ENCODE measurements around the gene PLEKHH3. TPM values are rescaled to one million over a fixed set of nuclear protein-coding genes. Genes with fewer than 3 reads are reported as not detected.

PLEKHH3 gene
- 0.77 and 1.1 TPM in 2 replicates for total RNA-seq

- intact Hi-C loops (cut with micrococcal nuclease): loop anchor here (1.0 to 5.0 kb wide), 6 partner anchors 18 to 484 kb away; partner anchors contain the start of genes EZH1, GHDC, NAGLU and RETREG3
- DNase-seq: no peak
- H3K4me1 Mint-ChIP-seq: peaks cover 41% of the 10 kb centered on the region
Measured at GRCh38 chr17:42676424-42677011, at the start of gene PLEKHH3. Gene PLEKHH3 (minus strand): TSS chr17:42676994. CDS start chr17:42676563, 431 bp downstream.

DNA sequence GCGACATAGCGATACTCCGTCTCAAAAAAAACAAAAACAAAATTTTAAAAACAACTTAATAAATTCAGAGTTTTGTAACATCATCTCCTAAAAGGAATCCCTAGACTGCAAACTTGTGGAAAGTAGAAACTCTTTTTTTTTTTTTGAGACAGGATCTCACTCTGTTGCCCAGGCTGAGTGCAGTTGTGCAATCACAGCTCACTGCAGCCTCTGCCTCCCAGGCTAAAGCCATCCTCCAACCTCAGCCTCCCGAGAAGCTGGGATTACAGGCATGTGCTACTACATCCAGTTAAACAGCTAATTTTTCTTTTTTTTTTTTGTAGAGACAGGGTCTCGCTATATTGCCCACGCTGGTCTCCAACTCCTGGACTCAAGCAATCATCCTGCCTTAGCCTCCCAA is 48.3 kb upstream of the PLEKHH3 start:
- H3K4me1 Mint-ChIP-seq: no peaks in the 10 kb centered on the region
- H3K4me3 Mint-ChIP-seq: no peak overlapping the region
- intact Hi-C loops (cut with micrococcal nuclease): loop anchor here (10.0 kb wide), 2 partner anchors 100 to 210 kb away; partner anchors contain the start of gene BECN1
- H3K27ac Mint-ChIP-seq: no peak overlapping the region
- H3K27me3 Mint-ChIP-seq: no peaks in the 10 kb centered on the region
- no peak for DNase-seq
- no peaks in the 10 kb centered on the region for H3K9me3 Mint-ChIP-seq
- H3K36me3 Mint-ChIP-seq (ENCODE audit: low read depth): peaks cover 41% of the 10 kb centered on the region

More at GRCh38 chr17:42676424-42677011, at the start of gene PLEKHH3:
- Mint-ChIP-seq H3K36me3 (ENCODE audit: low read depth) (no peaks in the 10 kb centered on the region), H3K4me3 (peak within 1 kb of the TSS; percentile 81), H3K27me3 (peaks cover 38% of the 10 kb centered on the region), H3K9me3 (no peaks in the 10 kb centered on the region), H3K27ac (peak within 1 kb of the TSS; percentile 79)

DNA sequence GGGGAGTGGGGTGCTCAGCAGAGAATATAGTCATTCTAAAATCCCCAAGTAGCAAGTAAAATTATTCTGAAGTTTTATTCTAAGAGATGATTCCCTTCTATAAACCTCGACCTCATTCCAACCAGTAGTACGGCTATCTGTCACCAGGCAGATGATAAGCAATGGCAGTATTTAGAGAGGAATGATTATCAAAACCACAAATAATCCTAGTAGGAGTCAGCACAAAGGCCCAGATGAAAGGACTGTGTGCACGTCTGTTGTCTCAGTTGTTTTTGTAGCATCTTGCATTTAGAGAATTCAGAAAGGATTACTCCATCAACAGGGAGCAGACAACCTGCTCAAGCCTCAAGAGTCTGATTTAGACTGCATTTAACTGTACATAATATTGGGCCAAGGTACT is 46.8 kb upstream of the PLEKHH3 start:
- DNase-seq: no peak
- no peaks in the 10 kb centered on the region for H3K4me1 Mint-ChIP-seq
- no peak overlapping the region for H3K4me3 Mint-ChIP-seq
- H3K9me3 Mint-ChIP-seq: no peaks in the 10 kb centered on the region
- peaks cover 43% of the 10 kb centered on the region for H3K36me3 Mint-ChIP-seq (ENCODE audit: low read depth)
- no peak overlapping the region for H3K27ac Mint-ChIP-seq
- no peaks in the 10 kb centered on the region for H3K27me3 Mint-ChIP-seq
- intact Hi-C loops (cut with micrococcal nuclease): loop anchor here (10.0 kb wide), 2 partner anchors 101 to 211 kb away; partner anchors contain the start of gene BECN1

DNA sequence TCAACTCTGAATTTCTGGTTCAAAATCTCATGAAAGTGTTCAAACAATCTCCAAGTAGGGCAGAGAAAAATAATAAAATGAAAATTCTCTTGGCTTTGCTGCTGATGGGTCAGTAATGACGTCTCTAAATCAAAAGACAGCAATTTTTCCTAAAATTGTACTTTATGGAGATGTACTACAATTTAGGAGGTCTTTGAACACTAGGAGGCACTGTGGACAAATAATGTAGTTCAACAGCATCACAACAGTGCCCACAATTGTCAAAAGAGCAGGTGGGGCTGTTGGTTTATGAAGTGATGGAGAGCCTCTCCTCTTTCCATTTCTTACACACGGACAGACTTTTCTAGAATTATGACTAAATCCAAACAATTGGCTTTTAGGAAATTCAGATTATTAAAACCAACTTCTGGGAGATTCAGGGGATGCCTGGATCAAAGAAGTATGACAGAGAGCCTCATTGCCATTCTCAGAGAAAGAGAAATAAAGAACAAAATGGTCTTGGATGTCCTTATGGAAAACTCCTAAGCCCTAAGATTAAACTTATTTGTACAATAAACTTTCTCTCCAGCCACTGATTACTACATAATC is 44.3 kb upstream of the PLEKHH3 start:
- H3K27me3 Mint-ChIP-seq: no peaks in the 10 kb centered on the region
- peak; percentile 82 for DNase-seq
- no peaks in the 10 kb centered on the region for H3K4me1 Mint-ChIP-seq
- H3K36me3 Mint-ChIP-seq (ENCODE audit: low read depth): peaks cover 56% of the 10 kb centered on the region
- H3K27ac Mint-ChIP-seq: no peak overlapping the region
- intact Hi-C loops (cut with micrococcal nuclease): loop anchor here (1.0 to 10.0 kb wide), 3 partner anchors 42 to 214 kb away; partner anchors contain the start of gene BECN1
- no peak overlapping the region for H3K4me3 Mint-ChIP-seq
- H3K9me3 Mint-ChIP-seq: no peaks in the 10 kb centered on the region

- intact Hi-C loops (cut with micrococcal nuclease): no loop called here
- H3K27me3 Mint-ChIP-seq: no peaks in the 10 kb centered on the region
- H3K9me3 Mint-ChIP-seq: no peaks in the 10 kb centered on the region
- DNase-seq: no peak
- H3K4me3 Mint-ChIP-seq: no peak overlapping the region
- peaks cover 77% of the 10 kb centered on the region for H3K36me3 Mint-ChIP-seq (ENCODE audit: low read depth)
- peaks cover 10% of the 10 kb centered on the region for H3K4me1 Mint-ChIP-seq
- no peak overlapping the region for H3K27ac Mint-ChIP-seq
Measured at GRCh38 chr17:42709561-42709960, 32.8 kb upstream of the PLEKHH3 start.

GRCh38 chr17:42708588-42708987 is 31.8 kb upstream of the PLEKHH3 start:
- intact Hi-C loops (cut with micrococcal nuclease): no loop called here
- Mint-ChIP-seq H3K4me3 (no peak overlapping the region), H3K27me3 (no peaks in the 10 kb centered on the region), H3K4me1 (peaks cover 13% of the 10 kb centered on the region), H3K27ac (no peak overlapping the region), H3K9me3 (no peaks in the 10 kb centered on the region), H3K36me3 (ENCODE audit: low read depth) (peaks cover 78% of the 10 kb centered on the region)
- DNase-seq: no peak

DNA sequence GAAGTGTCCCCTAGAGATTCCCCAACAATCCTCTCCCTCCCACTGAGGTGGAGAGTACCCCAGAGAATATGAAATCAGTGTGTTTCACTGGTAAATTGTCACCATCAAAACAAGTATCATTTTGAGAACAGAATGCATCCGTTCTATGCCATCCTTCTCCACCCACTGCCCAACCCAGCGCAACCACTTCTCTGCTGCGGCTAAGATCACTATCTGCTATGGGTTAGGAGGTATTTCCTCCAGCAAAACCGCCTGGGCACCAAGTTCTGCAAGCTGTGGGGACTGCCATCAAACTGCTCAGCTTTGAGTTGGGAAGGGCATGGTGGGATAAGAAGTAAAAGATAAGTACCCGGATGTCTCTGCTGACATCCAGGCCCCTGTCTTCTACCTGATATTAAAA is 29.9 kb upstream of the PLEKHH3 start:
- no peaks in the 10 kb centered on the region for H3K9me3 Mint-ChIP-seq
- intact Hi-C loops (cut with micrococcal nuclease): no loop called here
- H3K27me3 Mint-ChIP-seq: no peaks in the 10 kb centered on the region
- H3K27ac Mint-ChIP-seq: no peak overlapping the region
- peaks cover 13% of the 10 kb centered on the region for H3K4me1 Mint-ChIP-seq
- H3K36me3 Mint-ChIP-seq (ENCODE audit: low read depth): peaks cover 81% of the 10 kb centered on the region
- no peak overlapping the region for H3K4me3 Mint-ChIP-seq
- DNase-seq: peak; percentile 62

- Mint-ChIP-seq H3K4me1 (peaks cover 13% of the 10 kb centered on the region), H3K36me3 (ENCODE audit: low read depth) (peaks cover 70% of the 10 kb centered on the region), H3K4me3 (no peak overlapping the region), H3K9me3 (no peaks in the 10 kb centered on the region), H3K27me3 (no peaks in the 10 kb centered on the region), H3K27ac (no peak overlapping the region)
- peak; percentile 60 for DNase-seq
- intact Hi-C loops (cut with micrococcal nuclease): no loop called here
Measured at GRCh38 chr17:42704837-42705494, 28.2 kb upstream of the PLEKHH3 start.

DNA sequence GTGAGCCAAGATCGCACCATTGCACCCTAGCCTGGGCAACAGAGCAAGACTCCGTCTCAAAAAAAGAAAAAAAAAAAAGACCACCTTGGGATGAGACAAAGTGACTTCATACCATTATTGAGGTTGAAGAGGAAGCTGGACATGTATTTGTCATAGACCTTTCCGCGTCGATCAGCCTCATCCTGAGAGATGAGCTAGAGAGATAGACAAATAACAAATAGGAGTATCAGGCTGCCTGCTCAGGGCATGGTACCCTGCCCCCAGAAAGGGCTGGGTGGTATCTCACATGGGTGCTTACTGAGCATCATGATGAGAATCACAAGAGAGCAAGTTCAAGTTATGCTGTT is 27.7 kb upstream of the PLEKHH3 start:
- no peak overlapping the region for H3K4me3 Mint-ChIP-seq
- H3K27me3 Mint-ChIP-seq: no peaks in the 10 kb centered on the region
- peaks cover 66% of the 10 kb centered on the region for H3K36me3 Mint-ChIP-seq (ENCODE audit: low read depth)
- H3K4me1 Mint-ChIP-seq: peaks cover 13% of the 10 kb centered on the region
- no peak overlapping the region for H3K27ac Mint-ChIP-seq
- DNase-seq: no peak
- intact Hi-C loops (cut with micrococcal nuclease): no loop called here
- H3K9me3 Mint-ChIP-seq: no peaks in the 10 kb centered on the region

DNA sequence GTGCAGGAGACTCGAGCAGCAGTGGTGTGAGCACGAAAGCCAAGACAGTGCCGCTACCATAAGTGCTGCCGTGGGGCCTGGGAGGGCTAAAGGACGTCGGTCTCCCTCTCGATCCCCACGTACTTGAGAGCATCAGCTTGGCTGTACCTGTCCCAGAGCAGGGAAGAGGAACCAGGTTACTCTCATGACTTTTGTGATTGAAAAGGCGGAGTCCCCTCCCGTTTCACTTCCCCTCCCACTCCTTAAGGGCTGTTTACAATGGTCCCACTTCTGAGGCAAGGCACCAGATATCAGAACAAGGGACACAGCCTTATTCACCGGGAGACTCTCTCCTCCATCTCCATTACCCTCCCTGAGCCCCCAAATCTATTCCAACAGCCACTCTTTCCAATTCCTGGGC is 25.7 kb upstream of the PLEKHH3 start:
- Mint-ChIP-seq H3K9me3 (no peaks in the 10 kb centered on the region), H3K27me3 (no peaks in the 10 kb centered on the region), H3K27ac (no peak overlapping the region), H3K4me3 (no peak overlapping the region), H3K4me1 (peaks cover 13% of the 10 kb centered on the region), H3K36me3 (ENCODE audit: low read depth) (peaks cover 51% of the 10 kb centered on the region)
- intact Hi-C loops (cut with micrococcal nuclease): no loop called here
- DNase-seq: no peak

DNA sequence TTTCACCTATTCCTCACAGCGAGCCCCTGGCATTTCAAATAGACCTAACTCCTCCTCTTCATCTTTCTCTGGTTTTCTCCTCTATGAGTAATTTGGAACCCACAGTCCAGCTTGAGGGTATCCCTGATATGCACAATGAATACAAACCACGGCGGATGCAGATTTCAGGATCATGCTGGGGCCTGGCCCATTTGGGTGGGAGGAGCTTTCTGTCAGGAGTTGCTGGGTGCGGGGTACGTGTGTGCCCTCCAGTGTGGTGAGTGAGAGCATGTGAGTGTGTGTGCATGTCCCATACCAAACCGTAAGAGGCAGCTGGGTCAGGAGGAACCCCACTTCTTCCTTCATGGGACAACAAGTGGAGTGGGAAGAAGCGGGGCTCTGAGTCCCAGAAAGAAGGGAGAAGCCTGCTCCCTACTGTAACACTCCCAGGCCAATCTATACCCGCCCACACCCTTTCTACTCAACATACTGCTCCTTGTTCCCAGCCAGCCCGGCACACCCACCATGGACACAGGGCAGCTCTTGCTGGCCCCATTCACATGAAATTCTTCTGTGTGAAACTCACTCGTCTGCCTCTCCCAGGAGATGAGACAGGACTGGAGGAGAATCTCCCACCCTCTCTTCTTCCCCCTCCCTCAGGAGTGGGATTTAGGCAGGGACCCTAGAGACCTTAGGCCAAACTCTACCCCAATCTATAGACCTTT is 23.9 kb upstream of the PLEKHH3 start:
- H3K4me3 Mint-ChIP-seq: no peak overlapping the region
- H3K27ac Mint-ChIP-seq: no peak overlapping the region
- peaks cover 10% of the 10 kb centered on the region for H3K4me1 Mint-ChIP-seq
- no peaks in the 10 kb centered on the region for H3K9me3 Mint-ChIP-seq
- H3K27me3 Mint-ChIP-seq: no peaks in the 10 kb centered on the region
- H3K36me3 Mint-ChIP-seq (ENCODE audit: low read depth): peaks cover 39% of the 10 kb centered on the region
- no peak for DNase-seq
- intact Hi-C loops (cut with micrococcal nuclease): no loop called here

GRCh38 chr17:42699415-42699740 is 22.6 kb upstream of the PLEKHH3 start:
- Mint-ChIP-seq H3K27me3 (no peaks in the 10 kb centered on the region), H3K4me3 (no peak overlapping the region), H3K27ac (no peak overlapping the region), H3K9me3 (no peaks in the 10 kb centered on the region), H3K4me1 (peaks cover 2% of the 10 kb centered on the region), H3K36me3 (ENCODE audit: low read depth) (peaks cover 29% of the 10 kb centered on the region)
- no peak for DNase-seq
- intact Hi-C loops (cut with micrococcal nuclease): no loop called here

DNA sequence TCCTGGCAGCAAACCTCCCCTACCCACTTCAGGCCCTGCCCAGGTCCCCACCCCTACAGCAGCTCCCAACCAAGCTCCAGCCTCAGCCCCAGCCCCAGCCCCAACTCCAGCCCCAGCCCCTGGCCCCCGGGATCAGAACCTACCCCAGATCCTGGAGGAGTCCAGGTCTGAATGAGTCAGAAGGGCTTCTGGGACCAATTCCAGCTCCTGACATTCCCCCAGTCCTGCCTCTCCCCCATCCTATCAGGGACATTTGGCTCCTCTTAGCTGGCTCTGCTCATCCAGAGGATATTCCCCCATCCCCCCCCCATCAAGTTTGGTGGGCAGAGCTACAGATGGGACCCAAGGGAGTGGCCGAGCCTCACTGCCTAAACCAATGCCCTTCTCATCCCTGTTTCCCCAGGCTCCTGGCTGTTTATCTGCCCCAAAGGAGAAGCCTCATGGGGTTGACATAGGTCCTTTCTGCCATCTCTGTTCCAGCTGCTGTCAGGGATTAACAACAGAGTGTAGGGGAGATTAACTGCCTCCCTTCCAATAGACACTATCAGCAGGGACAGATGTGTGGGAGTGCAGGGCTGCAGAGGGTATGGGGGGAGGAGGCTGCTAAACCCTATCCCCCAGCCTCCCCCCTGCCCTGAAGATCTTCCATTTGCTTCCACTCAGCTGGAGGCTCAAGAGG is 22.1 kb upstream of the PLEKHH3 start:
- DNase-seq: no peak
- H3K4me1 Mint-ChIP-seq: peaks cover under 1% of the 10 kb centered on the region
- intact Hi-C loops (cut with micrococcal nuclease): no loop called here
- no peak overlapping the region for H3K27ac Mint-ChIP-seq
- H3K4me3 Mint-ChIP-seq: no peak overlapping the region
- H3K9me3 Mint-ChIP-seq: no peaks in the 10 kb centered on the region
- H3K27me3 Mint-ChIP-seq: no peaks in the 10 kb centered on the region
- peaks cover 26% of the 10 kb centered on the region for H3K36me3 Mint-ChIP-seq (ENCODE audit: low read depth)

Measured in activated CD4-positive, alpha-beta T cell treated with anti-CD3 and anti-CD28 coated beads, Interleukin-2, amount 10 ng/mL, durations not matched to agents 24 days and 14 days (primary cell).